IMR-90 (cell line): ENCODE data around the gene CTBP2. TPM values are rescaled to one million over a fixed set of nuclear protein-coding genes. Genes with fewer than 3 reads are reported as not detected.

Experiments
- ATAC-seq: fragments of 200-7000 bp; cut with Tn5 transposase; 2 replicates; pipeline ENCODE4 v1.9.1; 2020; ENCODE audit warnings: low read depth, mild to moderate bottlenecking, moderate library complexity
- BruUV-seq: library from RNA; stranded (reverse); fragments of 400-500 nt; replicated peaks from 2 replicates; lab custom pipeline; 2021; lab: Mats Ljungman, UMichigan
- CTCF ChIA-PET: fragments of 300-600 bp; formaldehyde crosslinking; extraction: SDS; loops from one replicate; lab custom pipeline; 2021; ENCODE audit warnings: antibody characterized with exemption; lab: Yijun Ruan, JAX
- POLR2A ChIA-PET: fragments of 300-600 bp; sonication (Branson Sonifier 250); formaldehyde crosslinking; loops from one replicate; lab custom pipeline; 2022; ENCODE audit warnings: antibody characterized with exemption; ENCODE audit not compliant: unreplicated experiment; lab: Charles Lee
- DNase-seq: peaks from one replicate; pipeline ENCODE4 v3.0.0; 2013
- H2AFZ ChIP-seq: replicated peaks from 2 replicates; pipeline ENCODE3; 2013; ENCODE audit warnings: low read length, mild to moderate bottlenecking; ENCODE audit not compliant: poor library complexity
- H2AK5ac ChIP-seq: 2 replicates; pipeline ENCODE4 v1.6.1; 2013; ENCODE audit warnings: low read depth, low read length, inconsistent platforms
- H2AK9ac ChIP-seq: replicated peaks from 2 replicates; pipeline ENCODE3; 2013; ENCODE audit warnings: mild to moderate bottlenecking, low read depth, low read length, moderate library complexity; ENCODE audit not compliant: poor library complexity
- H2BK120ac ChIP-seq: 2 replicates; pipeline ENCODE4 v1.6.1; 2013; ENCODE audit warnings: low read depth, low read length, inconsistent platforms
- H2BK15ac ChIP-seq: 3 replicates; pipeline ENCODE4 v1.6.1; 2013; ENCODE audit warnings: low read depth, low read length, inconsistent platforms
- H2BK20ac ChIP-seq: 2 replicates; pipeline ENCODE4 v1.6.1; 2013; ENCODE audit warnings: low read depth, mild to moderate bottlenecking, inconsistent platforms, low read length, moderate library complexity
- H2BK5ac ChIP-seq: 2 replicates; pipeline ENCODE4 v1.6.1; 2013; ENCODE audit warnings: mild to moderate bottlenecking, low read depth, low read length, inconsistent platforms; ENCODE audit not compliant: poor library complexity, severe bottlenecking
- H3K14ac ChIP-seq: replicated peaks from 2 replicates; pipeline ENCODE4 v1.6.1; 2013; ENCODE audit warnings: low read depth, low read length, inconsistent platforms
- H3K18ac ChIP-seq: 2 replicates; pipeline ENCODE4 v1.6.1; 2013; ENCODE audit warnings: low read depth, low read length, control low read depth
- H3K23ac ChIP-seq: 2 replicates; pipeline ENCODE4 v1.6.1; 2013; ENCODE audit warnings: low read depth, low read length, inconsistent platforms
- H3K27ac ChIP-seq: 2 replicates; pipeline ENCODE4 v1.5.1; 2013; ENCODE audit warnings: mild to moderate bottlenecking, control low read depth, low read length; ENCODE audit not compliant: insufficient read depth
- H3K27me3 ChIP-seq: 2 replicates; pipeline ENCODE4 v1.6.1; 2013; ENCODE audit warnings: low read length; ENCODE audit not compliant: control insufficient read depth, insufficient read depth
- H3K36me3 ChIP-seq: 2 replicates; pipeline ENCODE4 v1.6.1; 2013; ENCODE audit warnings: low read length, mixed read lengths; ENCODE audit not compliant: control insufficient read depth, insufficient read depth
- H3K4ac ChIP-seq: 2 replicates; pipeline ENCODE4 v1.6.1; 2013; ENCODE audit warnings: low read depth, low read length, inconsistent platforms
- H3K4me1 ChIP-seq: 2 replicates; pipeline ENCODE4 v1.6.1; 2013; ENCODE audit warnings: low read length, mixed read lengths; ENCODE audit not compliant: control insufficient read depth, insufficient read depth
- H3K4me2 ChIP-seq: 2 replicates; pipeline ENCODE4 v1.6.1; 2013; ENCODE audit warnings: low read depth, mild to moderate bottlenecking, control low read depth, low read length, moderate library complexity
- H3K4me3 ChIP-seq: 2 replicates; pipeline ENCODE4 v1.5.1; 2013; ENCODE audit warnings: low read depth, mild to moderate bottlenecking, control low read depth, low read length, moderate library complexity; ENCODE audit not compliant: insufficient read depth
- H3K56ac ChIP-seq: 2 replicates; pipeline ENCODE4 v1.6.1; 2013; ENCODE audit warnings: low read length, inconsistent platforms; ENCODE audit not compliant: insufficient read depth; ENCODE audit errors: extremely low read depth
- H3K79me1 ChIP-seq, 2 experiments: 2 replicates each; pipeline ENCODE4 v1.6.1; 2013; ENCODE audit warnings: low read length in 2 of 2, inconsistent platforms in 1 of 2, low read depth in 1 of 2
- H3K9ac ChIP-seq: 2 replicates; pipeline ENCODE4 v1.6.1; 2013; ENCODE audit warnings: low read depth, low read length, control low read depth
- H3K9me1 ChIP-seq: 2 replicates; pipeline ENCODE4 v1.6.1; 2013; ENCODE audit warnings: low read length, inconsistent platforms; ENCODE audit not compliant: insufficient read depth
- H3K9me3 ChIP-seq: 2 replicates; pipeline ENCODE4 v1.6.1; 2013; ENCODE audit warnings: low read length; ENCODE audit not compliant: control insufficient read depth, insufficient read depth
- H4K20me1 ChIP-seq: 2 replicates; pipeline ENCODE4 v1.6.1; 2013; ENCODE audit warnings: low read length, inconsistent platforms; ENCODE audit not compliant: insufficient read depth
- H4K5ac ChIP-seq: 2 replicates; pipeline ENCODE4 v1.6.1; 2013; ENCODE audit warnings: mild to moderate bottlenecking, low read depth, low read length, control low read depth
- H4K8ac ChIP-seq, 2 experiments: 2 replicates each; pipeline ENCODE4 v1.6.1; 2013; ENCODE audit warnings: low read depth in 2 of 2, low read length in 2 of 2, control low read depth in 1 of 2, inconsistent platforms in 1 of 2
- H4K91ac ChIP-seq: 2 replicates; pipeline ENCODE4 v1.6.1; 2013; ENCODE audit warnings: low read depth, low read length, inconsistent platforms; ENCODE audit not compliant: insufficient read depth
- RCOR1 ChIP-seq: IDR thresholded peaks from 2 replicates; pipeline ENCODE4 v1.6.1; 2012; ENCODE audit warnings: mild to moderate bottlenecking, low read length, improper control_type of control experiment; ENCODE audit not compliant: insufficient replicate concordance
- WGBS, 2 experiments: methylation state at CpG; one replicate each; pipeline versions ENCODE4 v1.1.5 to v1.1.7; 2013; ENCODE audit warnings: missing lambda C conversion rate in 2 of 2; ENCODE audit not compliant: insufficient read length in 1 of 2; ENCODE audit errors: extremely low coverage in 2 of 2; 5-methylcytosine and 5-hydroxymethylcytosine counted together
- dilution Hi-C: fragments of 300-500 bp; cut with HindIII; formaldehyde crosslinking; loops from one replicate; pipeline ENCODE4 v1.14.3; 2018; ENCODE audit warnings: low sequenced_read_pairs; ENCODE audit not compliant: unreplicated experiment
- in situ Hi-C: fragments of 300-500 bp; cut with MboI; formaldehyde crosslinking; loops from 3 replicates; pipeline ENCODE4 v1.14.3; 2019; ENCODE audit warnings: low sequenced_read_pairs, inconsistent platforms, mixed read lengths
- intact Hi-C: fragments of 100-400 bp; cut with micrococcal nuclease; formaldehyde crosslinking; loops from 2 replicates; pipeline ENCODE4 v1.10.0; 2022
- polyA plus RNA-seq, 3 experiments: library from polyadenylated mRNA; depleted of rRNA; stranded (reverse); fragments of >200 nt; gene quantifications; 2 replicates each; pipeline ENCODE4 v1.2.3, GENCODE V29; 2012; ENCODE audit warnings: low replicate concordance in 1 of 3
- total RNA-seq: library from RNA; depleted of rRNA; stranded (reverse); fragments of >200 nt; gene quantifications from 2 replicates; pipeline ENCODE4 v1.2.3, GENCODE V29; 2012

CTBP2 gene
- total and polyA plus RNA-seq, 2 of the 4 experiments (the other 2 are of a cell fraction), result 81.0 to 86.6 TPM

DNA sequence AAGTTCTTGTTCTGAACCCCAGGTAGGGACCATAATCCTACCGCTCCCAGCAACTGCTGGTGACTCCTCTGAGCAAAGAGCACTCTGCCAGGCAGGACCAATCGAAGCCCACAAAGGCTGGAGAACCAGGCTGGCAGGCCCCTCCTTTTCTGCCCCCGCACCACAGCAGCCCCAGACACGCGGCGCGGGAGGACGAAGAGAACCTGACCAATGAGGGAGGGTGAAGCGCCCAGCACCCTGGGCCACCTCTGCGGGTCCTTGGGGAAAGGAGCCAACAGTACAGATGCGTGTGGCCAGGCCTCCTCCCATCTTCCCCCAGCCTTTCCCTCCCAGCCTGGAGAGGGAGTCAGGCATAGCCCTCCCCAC lies 25.9 kb downstream of the CTBP2 start:
- intact Hi-C loops (no loop called here), in situ Hi-C loops (no loop called here), dilution Hi-C loops (no loop called here)
- Histone ChIP-seq H3K27me3 (no peaks in the 10 kb centered on the region), H3K4me3 (no peak overlapping the region), H3K18ac (no peak overlapping the region), H4K91ac (no peak overlapping the region), H3K4ac (no peak overlapping the region), H3K23ac (no peak overlapping the region), H3K27ac (no peak overlapping the region), H3K4me1 (peaks cover 6% of the 10 kb centered on the region), H2AK9ac (no peak overlapping the region), H3K56ac (no peak overlapping the region), H3K14ac (no peak overlapping the region), H4K20me1 (peaks cover 92% of the 10 kb centered on the region), H2BK15ac (no peak overlapping the region), H4K5ac (no peak overlapping the region), H3K4me2 (no peak overlapping the region), H2BK5ac (no peak overlapping the region), H4K8ac (no peak overlapping the region), H2AFZ (no peak overlapping the region), H2BK120ac (no peak overlapping the region), H3K36me3 (peaks cover 42% of the 10 kb centered on the region), H2AK5ac (no peak overlapping the region), H3K9me1 (peaks cover 29% of the 10 kb centered on the region), H3K79me1 (peaks cover 45 to 94% of the 10 kb centered on the region in 2 experiments), H2BK20ac (no peak overlapping the region), H3K9me3 (peaks cover 4% of the 10 kb centered on the region), H3K9ac (no peak overlapping the region)
- no peak for DNase-seq
- no peak for ATAC-seq
- CTCF ChIA-PET, result no interaction called here
- 100% methylated on average over 1 of the region's 11 CpGs; no CpG with 5 or more reads in 1 of the 2 experiments for WGBS, 2 experiments
- TF ChIP-seq RCOR1, result no peak
- POLR2A ChIA-PET, result no interaction called here
- no TSS peak for BruUV-seq
